Stomach (tissue), 4 donors: ENCODE results near the gene SLC39A3.

ENCODE experiments used
- EP300 ChIP-seq: sonication (generic); formaldehyde crosslinking; IDR thresholded peaks from one replicate; pipeline ENCODE4 v1.6.1; 2017; ENCODE audit warnings: antibody characterized with exemption
- POLR2A ChIP-seq, 4 donors: fragments of 450-650 bp; IDR thresholded peaks; one replicate each; pipeline ENCODE4 v1.6.1; 2016; ENCODE audit warnings: antibody characterized with exemption in 4 of 4, control low read depth in 2 of 4, mild to moderate bottlenecking in 1 of 4, moderate library complexity in 1 of 4
- TF ChIP-seq, protein P1 (sequence below), 7 experiments: fragments of 450-650 bp in 4 of 7; fragments of 200-600 bp in 3 of 7; sonication (generic) in 3 of 7; IDR thresholded peaks; one replicate each; pipeline ENCODE4 v1.5.1; 2016 to 2019; ENCODE audit warnings: antibody characterized with exemption in 7 of 7, control low read depth in 2 of 7, mild to moderate bottlenecking in 1 of 7

DNA sequence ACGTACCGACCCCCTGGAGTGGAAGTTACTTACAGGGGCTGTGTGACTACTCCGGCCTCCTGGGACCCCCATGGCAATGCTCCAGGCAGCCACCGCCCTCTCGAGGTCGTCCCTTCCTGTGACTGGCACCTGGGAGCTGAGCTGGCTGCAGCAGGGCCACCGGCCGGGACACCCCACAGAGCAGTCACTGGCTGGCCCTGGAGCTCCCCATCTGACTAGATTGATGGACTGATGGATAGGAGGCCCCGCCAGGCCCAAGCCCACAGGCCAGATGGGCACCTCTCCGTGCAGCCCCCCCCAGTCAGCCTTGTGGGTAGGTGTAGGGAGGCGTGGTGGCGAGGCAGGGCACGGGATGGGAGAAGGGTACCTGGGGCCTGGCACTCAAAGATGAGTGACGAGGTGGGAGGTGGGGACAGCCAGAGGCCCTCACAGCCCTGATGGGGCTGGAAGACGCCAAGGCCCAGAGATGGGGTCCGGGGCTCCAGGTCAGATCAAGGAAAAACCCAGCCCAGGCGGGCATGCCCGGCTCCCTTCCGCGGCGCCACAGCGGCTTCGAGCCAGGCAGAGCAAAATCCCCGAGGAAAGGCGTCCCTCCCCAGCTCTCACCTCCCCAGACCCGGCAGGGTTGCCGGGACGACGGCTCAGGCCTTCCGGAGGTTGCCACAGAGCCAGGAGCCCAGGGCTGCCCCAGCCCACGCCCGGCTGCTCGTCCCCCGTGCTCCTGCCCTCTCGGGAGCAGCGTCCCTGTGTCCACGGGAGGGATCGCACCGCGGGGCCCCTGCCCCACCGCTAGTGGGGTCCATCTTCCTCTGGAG, 8.4 kb downstream of the SLC39A3 start:
- TF ChIP-seq EP300 = no peak
- TF ChIP-seq POLR2A (IDR thresholded peaks at IDR 0.05) = no peak
- TF ChIP-seq, protein P1, sequence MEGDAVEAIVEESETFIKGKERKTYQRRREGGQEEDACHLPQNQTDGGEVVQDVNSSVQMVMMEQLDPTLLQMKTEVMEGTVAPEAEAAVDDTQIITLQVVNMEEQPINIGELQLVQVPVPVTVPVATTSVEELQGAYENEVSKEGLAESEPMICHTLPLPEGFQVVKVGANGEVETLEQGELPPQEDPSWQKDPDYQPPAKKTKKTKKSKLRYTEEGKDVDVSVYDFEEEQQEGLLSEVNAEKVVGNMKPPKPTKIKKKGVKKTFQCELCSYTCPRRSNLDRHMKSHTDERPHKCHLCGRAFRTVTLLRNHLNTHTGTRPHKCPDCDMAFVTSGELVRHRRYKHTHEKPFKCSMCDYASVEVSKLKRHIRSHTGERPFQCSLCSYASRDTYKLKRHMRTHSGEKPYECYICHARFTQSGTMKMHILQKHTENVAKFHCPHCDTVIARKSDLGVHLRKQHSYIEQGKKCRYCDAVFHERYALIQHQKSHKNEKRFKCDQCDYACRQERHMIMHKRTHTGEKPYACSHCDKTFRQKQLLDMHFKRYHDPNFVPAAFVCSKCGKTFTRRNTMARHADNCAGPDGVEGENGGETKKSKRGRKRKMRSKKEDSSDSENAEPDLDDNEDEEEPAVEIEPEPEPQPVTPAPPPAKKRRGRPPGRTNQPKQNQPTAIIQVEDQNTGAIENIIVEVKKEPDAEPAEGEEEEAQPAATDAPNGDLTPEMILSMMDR (IDR thresholded peaks at IDR 0.05) = no peak
